K562 (cell line): Measurements from ENCODE around the gene PRCP. TPM values are rescaled to one million over a fixed set of nuclear protein-coding genes. Genes with fewer than 3 reads are reported as not detected.

Experiments
- CHD4 ChIP-seq: fragments of 200-600 bp; sonication (generic); IDR thresholded peaks from 3 replicates; pipeline ENCODE4 v1.6.1; 2012; ENCODE audit warnings: low read depth, mild to moderate bottlenecking, mixed read lengths, low read length, inconsistent platforms; ENCODE audit not compliant: insufficient read depth, insufficient replicate concordance, poor library complexity, severe bottlenecking
- CREB1 ChIP-seq, 2 experiments: sonication (generic) in 1 of 2; formaldehyde crosslinking in 1 of 2; IDR thresholded peaks; 2 replicates each; pipeline versions ENCODE4 v1.6.1 to v1.8.0; 2012 to 2022; ENCODE audit warnings: inconsistent platforms in 1 of 2, mild to moderate bottlenecking in 1 of 2, missing genetic modification reagents in 1 of 2, moderate library complexity in 1 of 2
- E2F3 ChIP-seq: fragments of 250-450 bp; sonication (Bioruptor Pico); IDR thresholded peaks from 2 replicates; pipeline ENCODE4 v1.4.0; 2020; ENCODE audit warnings: mild to moderate bottlenecking
- ELF1 ChIP-seq: fragments of 200-800 bp; sonication (Bioruptor generic); IDR thresholded peaks from 2 replicates; pipeline ENCODE4 v1.6.1; 2016; ENCODE audit warnings: missing genetic modification characterization, missing compliant biosample characterization
- FOXP1 ChIP-seq: sonication (generic); formaldehyde crosslinking; IDR thresholded peaks from 2 replicates; pipeline ENCODE4 v1.8.0; 2022; ENCODE audit warnings: mild to moderate bottlenecking, missing genetic modification reagents
- HOXB6 ChIP-seq: fragments of 250-450 bp; sonication (Bioruptor Pico); IDR thresholded peaks from 2 replicates; pipeline ENCODE4 v1.5.1; 2022; ENCODE audit warnings: mild to moderate bottlenecking, borderline replicate concordance
- LARP7 ChIP-seq: fragments of 450-650 bp; IDR thresholded peaks from 2 replicates; pipeline ENCODE4 v1.6.1; 2016
- NCOA4 ChIP-seq: fragments of 450-650 bp; IDR thresholded peaks from 2 replicates; pipeline ENCODE4 v1.6.1; 2018; ENCODE audit warnings: mild to moderate bottlenecking; ENCODE audit not compliant: partially characterized antibody
- NCOR1 ChIP-seq: fragments of 450-650 bp; IDR thresholded peaks from 2 replicates; pipeline ENCODE4 v1.6.1; 2016; ENCODE audit warnings: mild to moderate bottlenecking, moderate library complexity
- POLR2A ChIP-seq: fragments of 450-650 bp; conservative IDR thresholded peaks from 2 replicates; pipeline ENCODE4 v1.6.1; 2016
- POLR2B ChIP-seq: fragments of 450-650 bp; IDR thresholded peaks from 2 replicates; pipeline ENCODE4 v1.6.1; 2018; ENCODE audit warnings: low read depth; ENCODE audit not compliant: partially characterized antibody
- PRDM10 ChIP-seq: fragments of 450-650 bp; IDR thresholded peaks from 2 replicates; pipeline ENCODE4 v1.6.1; 2018; ENCODE audit not compliant: partially characterized antibody
- SMARCE1 ChIP-seq: fragments of 450-650 bp; IDR thresholded peaks from 2 replicates; pipeline ENCODE4 v1.7.1; 2016; ENCODE audit warnings: mild to moderate bottlenecking
- TRIM24 ChIP-seq, 2 experiments: fragments of 450-650 bp; IDR thresholded peaks; 2 replicates each; pipeline ENCODE4 v1.6.1; 2016
- ZBED1 ChIP-seq: IDR thresholded peaks from 2 replicates; pipeline ENCODE4 v1.6.1; 2014
- ZBTB2 ChIP-seq: fragments of 450-650 bp; IDR thresholded peaks from 2 replicates; pipeline ENCODE4 v1.6.1; 2016; ENCODE audit warnings: antibody characterized with exemption
- ZNF24 ChIP-seq: fragments of 450-650 bp; IDR thresholded peaks from 2 replicates; pipeline ENCODE4 v1.6.1; 2016
- ZNF311 ChIP-seq: fragments of 250-450 bp; sonication (Bioruptor Pico); IDR thresholded peaks from 2 replicates; pipeline ENCODE4 v1.4.0; 2020; ENCODE audit warnings: mild to moderate bottlenecking, moderate library complexity
- ZNF316 ChIP-seq: fragments of 450-650 bp; IDR thresholded peaks from 2 replicates; pipeline ENCODE4 v1.6.1; 2016
- ZNF778 ChIP-seq: fragments of 450-650 bp; formaldehyde crosslinking; IDR thresholded peaks from 2 replicates; pipeline ENCODE4 v1.4.0; 2020; ENCODE audit warnings: mild to moderate bottlenecking, moderate library complexity
- polyA plus RNA-seq, 8 experiments: library from polyadenylated mRNA; depleted of rRNA in 4 of 8; stranded (reverse) in 5 of 8; unstranded in 3 of 8; fragments of >200 nt; fragmentation: Nextera tagmentation in 2 of 8; fragmentation: Illumina TruSeq in 1 of 8; extraction: Ambion mirVana in 2 of 8; extraction: Trizol in 1 of 8; gene quantifications; 2 replicates each; pipeline versions ENCODE4 v1.2.1 to v1.2.3, GENCODE V29; 2011 to 2014; ENCODE audit warnings: inconsistent platforms in 1 of 8, missing spikeins in 1 of 8
- total RNA-seq, 7 experiments: library from RNA; depleted of rRNA in 6 of 7; stranded (reverse); fragments of >200 nt in 6 of 7; fragmentation: Illumina TruSeq in 2 of 7; extraction: Trizol in 2 of 7; gene quantifications; 2 replicates each; pipeline versions ENCODE4 v1.2.1 to v1.2.3, GENCODE V29; 2011 to 2021; ENCODE audit warnings: low replicate concordance in 1 of 7
- TF ChIP-seq, protein P1 (sequence below), 2 experiments: fragments of 450-650 bp; conservative IDR thresholded peaks; 2 replicates each; pipeline ENCODE4 v1.6.1; 2017; ENCODE audit warnings: mild to moderate bottlenecking in 2 of 2, moderate library complexity in 2 of 2
- TF ChIP-seq, protein P2 (sequence below): IDR thresholded peaks from 3 replicates; pipeline ENCODE4 v1.6.1; 2011; ENCODE audit warnings: borderline replicate concordance, mild to moderate bottlenecking; ENCODE audit not compliant: insufficient read length, insufficient read depth

The PRCP gene
- total and polyA plus RNA-seq, 9 of the 15 experiments (the other 6 are each of a cell fraction or from before 2014, with no cell fraction given): 9.5 to 43.1 (median 23.2) TPM

DNA sequence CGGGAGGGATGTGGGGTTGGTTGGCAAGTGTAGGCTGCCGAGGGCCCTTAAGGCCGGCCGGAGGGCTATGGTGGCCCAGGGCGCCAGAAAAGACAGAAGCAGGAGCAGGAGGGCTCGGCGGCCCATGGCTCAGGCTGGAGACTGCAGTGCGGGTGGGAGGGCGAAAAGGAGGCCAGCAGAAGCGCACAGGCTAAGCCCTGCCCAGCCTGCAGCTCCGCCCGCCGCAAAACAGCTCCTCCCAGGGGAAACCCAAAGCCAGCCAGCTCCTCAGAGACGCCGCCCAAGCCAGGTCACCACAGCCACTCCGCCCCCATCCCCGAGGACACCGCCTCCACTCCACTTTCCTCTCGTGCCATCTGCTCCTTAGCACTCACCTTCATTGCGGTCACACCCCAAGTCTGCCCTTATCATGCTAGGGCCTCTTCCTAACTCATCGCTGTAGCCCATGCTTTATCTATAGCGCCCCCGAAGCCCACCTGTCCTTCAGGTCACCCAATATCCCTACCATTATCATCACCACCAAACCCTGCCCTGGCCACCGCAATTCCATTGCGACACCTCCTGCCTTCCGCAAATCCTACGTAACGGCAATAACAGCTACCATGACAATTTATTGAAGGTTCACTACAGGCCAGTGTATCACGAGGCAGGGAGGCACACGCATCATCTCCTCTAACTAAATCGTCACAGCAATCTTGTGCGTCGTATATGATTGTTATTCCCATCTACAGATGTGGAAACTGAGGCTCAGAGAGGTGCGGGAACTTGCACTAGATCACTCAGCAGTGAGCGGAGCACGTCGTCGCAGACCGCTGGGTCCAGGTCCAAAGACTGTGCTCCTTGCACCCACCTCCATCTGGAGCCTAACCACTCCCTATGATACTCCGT is at the start of gene PRCP (continued):
- TF ChIP-seq POLR2A: peak; percentile 86
- TF ChIP-seq, protein P1, sequence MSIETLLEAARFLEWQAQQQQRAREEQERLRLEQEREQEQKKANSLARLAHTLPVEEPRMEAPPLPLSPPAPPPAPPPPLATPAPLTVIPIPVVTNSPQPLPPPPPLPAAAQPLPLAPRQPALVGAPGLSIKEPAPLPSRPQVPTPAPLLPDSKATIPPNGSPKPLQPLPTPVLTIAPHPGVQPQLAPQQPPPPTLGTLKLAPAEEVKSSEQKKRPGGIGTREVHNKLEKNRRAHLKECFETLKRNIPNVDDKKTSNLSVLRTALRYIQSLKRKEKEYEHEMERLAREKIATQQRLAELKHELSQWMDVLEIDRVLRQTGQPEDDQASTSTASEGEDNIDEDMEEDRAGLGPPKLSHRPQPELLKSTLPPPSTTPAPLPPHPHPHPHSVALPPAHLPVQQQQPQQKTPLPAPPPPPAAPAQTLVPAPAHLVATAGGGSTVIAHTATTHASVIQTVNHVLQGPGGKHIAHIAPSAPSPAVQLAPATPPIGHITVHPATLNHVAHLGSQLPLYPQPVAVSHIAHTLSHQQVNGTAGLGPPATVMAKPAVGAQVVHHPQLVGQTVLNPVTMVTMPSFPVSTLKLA (conservative IDR thresholded peaks at IDR 0.05): peak in 1 of 2 experiments; percentile 71; a peak in 3 of 4 replicates
- TF ChIP-seq E2F3 (CRISPR knock-in tag): no peak
- peak; percentile 78 for TF ChIP-seq CREB1 (IDR thresholded peaks at IDR 0.05)
- peak; percentile 69; the same call in 1 of the 2 replicates for TF ChIP-seq CREB1 (CRISPR knock-in tag; IDR thresholded peaks at IDR 0.05)
- 0 out of 2 replicates have a peak, but pooled peaks have one; percentile 32 for TF ChIP-seq LARP7
- TF ChIP-seq, protein P2, sequence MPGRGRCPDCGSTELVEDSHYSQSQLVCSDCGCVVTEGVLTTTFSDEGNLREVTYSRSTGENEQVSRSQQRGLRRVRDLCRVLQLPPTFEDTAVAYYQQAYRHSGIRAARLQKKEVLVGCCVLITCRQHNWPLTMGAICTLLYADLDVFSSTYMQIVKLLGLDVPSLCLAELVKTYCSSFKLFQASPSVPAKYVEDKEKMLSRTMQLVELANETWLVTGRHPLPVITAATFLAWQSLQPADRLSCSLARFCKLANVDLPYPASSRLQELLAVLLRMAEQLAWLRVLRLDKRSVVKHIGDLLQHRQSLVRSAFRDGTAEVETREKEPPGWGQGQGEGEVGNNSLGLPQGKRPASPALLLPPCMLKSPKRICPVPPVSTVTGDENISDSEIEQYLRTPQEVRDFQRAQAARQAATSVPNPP: no peak
- TF ChIP-seq ZNF24: peak; percentile 35; the same call in 1 of the 2 replicates
- TF ChIP-seq HOXB6 (CRISPR knock-in tag): no peak
- peak in 1 of 2 experiments; percentile 70; a peak in 2 of 4 replicates for TF ChIP-seq TRIM24 (IDR thresholded peaks at IDR 0.05)
- peak; percentile 67 for TF ChIP-seq POLR2B
- peak; percentile 76 for TF ChIP-seq SMARCE1
- no peak for TF ChIP-seq NCOA4
- peak; percentile 85 for TF ChIP-seq PRDM10
- TF ChIP-seq ZNF311: no peak
- TF ChIP-seq FOXP1: no peak; the same call in 1 of the 2 replicates
- TF ChIP-seq NCOR1: no peak
- TF ChIP-seq ZBTB2: peak; percentile 85
- TF ChIP-seq ZNF316: 0 out of 2 replicates have a peak, but pooled peaks have one; percentile 28
- no peak for TF ChIP-seq ZBED1
- TF ChIP-seq ELF1 (tag): no peak
- TF ChIP-seq ZNF778 (CRISPR knock-in tag): no peak
- no peak for TF ChIP-seq CHD4
